Activated CD4-positive, CD25-positive, alpha-beta regulatory T cell treated with anti-CD3 and anti-CD28 coated beads, Interleukin-2, amount 50 U/mL, for 72 hours (primary cell): ENCODE results near the gene DRC1.
"Not testable (repeated sequence)": the region's sequence is repeated elsewhere in the genome, so short reads cannot be mapped to it uniquely, and the experiment has no call there.

ENCODE experiments used
- DNase-seq: peaks from one replicate; pipeline ENCODE4 v3.0.0; 2021

DRC1 gene

GRCh38 chr2:26401739-26402541, at the start of gene DRC1:
TSS of gene DRC1 (plus strand) at chr2:26401920. CDS start at chr2:26401990, 70 bp downstream.
- DNase-seq: no peak

- no peak for DNase-seq
Observed at GRCh38 chr2:26352892-26353291, 48.8 kb upstream of the DRC1 start.

GRCh38 chr2:26354469-26354868, 47.3 kb upstream of the DRC1 start:
- DNase-seq: not testable (repeated sequence)

- DNase-seq: no peak
Observed at GRCh38 chr2:26355038-26355995, 46.4 kb upstream of the DRC1 start.

GRCh38 chr2:26356111-26356510, 45.6 kb upstream of the DRC1 start:
- DNase-seq: no peak

GRCh38 chr2:26356771-26357170, 44.9 kb upstream of the DRC1 start:
- no peak for DNase-seq

- no peak for DNase-seq
Observed at GRCh38 chr2:26359886-26360473, 41.7 kb upstream of the DRC1 start.

- DNase-seq: no peak
Observed at GRCh38 chr2:26363323-26363722, 38.4 kb upstream of the DRC1 start.

GRCh38 chr2:26363958-26364357, 37.8 kb upstream of the DRC1 start:
- no peak for DNase-seq

GRCh38 chr2:26364669-26365068, 37.1 kb upstream of the DRC1 start:
- no peak for DNase-seq

- DNase-seq: no peak
Observed at GRCh38 chr2:26366957-26367356, 34.8 kb upstream of the DRC1 start.

- not testable (repeated sequence) for DNase-seq
Observed at GRCh38 chr2:26369664-26370063, 32.1 kb upstream of the DRC1 start.

GRCh38 chr2:26370909-26371308, 30.8 kb upstream of the DRC1 start:
- not testable (repeated sequence) for DNase-seq

GRCh38 chr2:26376799-26377198, 24.9 kb upstream of the DRC1 start:
- no peak for DNase-seq

GRCh38 chr2:26380281-26380680, 21.4 kb upstream of the DRC1 start:
- DNase-seq: no peak

- no peak for DNase-seq
Observed at GRCh38 chr2:26382564-26382963, 19.2 kb upstream of the DRC1 start.

- no peak for DNase-seq
Observed at GRCh38 chr2:26384183-26384582, 17.5 kb upstream of the DRC1 start.

GRCh38 chr2:26384597-26384996, 17.1 kb upstream of the DRC1 start:
- DNase-seq: no peak

GRCh38 chr2:26387189-26387588, 14.5 kb upstream of the DRC1 start:
- no peak for DNase-seq

- no peak for DNase-seq
Observed at GRCh38 chr2:26394694-26395093, 7.0 kb upstream of the DRC1 start.

GRCh38 chr2:26395394-26395793, 6.3 kb upstream of the DRC1 start:
- DNase-seq: no peak

GRCh38 chr2:26396734-26397298, 4.9 kb upstream of the DRC1 start:
- DNase-seq: no peak

- no peak for DNase-seq
Observed at GRCh38 chr2:26399771-26400376, 1.8 kb upstream of the DRC1 start.
